Lung microvascular endothelial cell (primary cell): Measurements from ENCODE around the gene BRINP2. TPM values are rescaled to one million over a fixed set of nuclear protein-coding genes. Genes with fewer than 3 reads are reported as not detected.

Experiments used
- DNase-seq, 2 donors: peaks; one replicate each; pipeline versions ENCODE4 v3.0.0 to v3.0.0-alpha.2; 2010; ENCODE audit warnings: low read depth in 2 of 2
- total RNA-seq: library from RNA; depleted of rRNA; stranded (reverse); fragments of >200 nt; gene quantifications from 2 replicates; pipeline ENCODE4 v1.2.1, GENCODE V29; 2014

Gene BRINP2
- total RNA-seq, 1 donor from 2014 or later = not detected

DNA sequence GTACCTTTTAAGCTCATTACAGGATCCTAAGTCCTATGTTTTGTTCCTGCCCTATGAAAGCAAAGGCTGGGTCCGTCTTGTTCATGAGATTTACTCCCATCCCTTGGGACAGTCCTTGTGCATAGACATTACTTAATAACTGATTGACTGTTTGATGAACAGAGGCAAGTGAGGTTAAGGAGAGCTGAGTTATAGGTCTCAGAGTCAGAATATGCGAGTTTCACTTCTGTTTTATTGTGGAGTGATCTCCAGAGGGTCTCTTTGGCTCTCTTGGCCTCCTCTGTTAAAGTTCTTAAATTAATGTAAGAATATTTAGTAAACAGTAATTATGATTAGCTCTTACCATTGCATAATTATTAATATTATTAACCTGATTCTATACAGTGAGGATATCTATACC, 52.6 kb downstream of the BRINP2 start:
- no peak for DNase-seq

DNA sequence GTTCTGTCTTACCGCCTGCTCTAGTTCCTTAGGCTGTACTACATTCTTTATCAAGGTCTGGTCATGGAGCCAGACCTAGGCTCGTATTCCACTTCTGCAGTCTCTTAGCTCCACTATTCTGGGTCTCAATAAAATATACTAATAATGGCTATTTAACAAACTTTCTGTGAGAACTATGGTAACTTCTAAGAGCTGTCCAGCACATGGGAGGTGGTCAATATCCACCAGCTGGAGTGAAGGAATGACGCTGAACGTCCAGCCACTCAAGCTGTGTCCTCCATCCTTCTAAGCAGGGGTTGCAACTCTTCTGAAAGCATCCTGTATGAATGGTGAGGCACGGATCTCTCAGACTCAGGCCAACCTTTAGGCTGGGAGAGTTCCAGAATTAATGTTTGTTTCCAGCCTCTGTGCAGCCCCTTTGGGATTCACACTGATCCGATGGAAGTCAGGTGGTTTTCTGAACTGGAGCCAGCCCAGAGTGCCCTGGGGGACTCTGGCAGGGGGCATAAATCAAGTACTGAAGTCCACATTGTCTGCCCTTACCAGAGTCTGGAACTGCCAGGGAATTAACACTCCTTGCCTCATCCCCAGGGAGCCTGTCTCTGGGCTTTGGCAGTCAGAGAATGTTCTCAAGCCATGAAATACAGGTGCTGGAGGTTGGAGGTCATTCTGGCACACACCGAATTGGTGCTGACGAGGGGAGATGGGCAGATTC, 57.4 kb downstream of the BRINP2 start:
- no peak for DNase-seq

DNA sequence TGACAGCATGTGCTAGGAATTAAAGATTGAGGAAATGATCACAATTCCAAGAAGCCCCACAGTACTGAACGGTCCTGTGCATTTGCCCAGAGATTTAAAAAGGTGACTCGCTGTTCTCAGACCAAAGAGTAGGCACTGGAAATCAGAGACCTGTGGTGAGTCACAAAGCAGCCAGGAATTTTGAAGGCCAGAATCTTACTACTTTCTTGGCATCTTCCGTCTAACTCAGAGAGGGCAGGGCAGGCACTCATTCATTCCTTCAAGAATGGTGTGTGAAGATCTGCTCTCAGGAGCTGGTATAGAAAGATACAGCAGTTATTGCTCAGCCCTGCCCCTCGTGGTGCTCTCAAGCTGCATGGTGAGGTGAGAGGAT, 57.9 kb downstream of the BRINP2 start:
- no peak for DNase-seq

DNA sequence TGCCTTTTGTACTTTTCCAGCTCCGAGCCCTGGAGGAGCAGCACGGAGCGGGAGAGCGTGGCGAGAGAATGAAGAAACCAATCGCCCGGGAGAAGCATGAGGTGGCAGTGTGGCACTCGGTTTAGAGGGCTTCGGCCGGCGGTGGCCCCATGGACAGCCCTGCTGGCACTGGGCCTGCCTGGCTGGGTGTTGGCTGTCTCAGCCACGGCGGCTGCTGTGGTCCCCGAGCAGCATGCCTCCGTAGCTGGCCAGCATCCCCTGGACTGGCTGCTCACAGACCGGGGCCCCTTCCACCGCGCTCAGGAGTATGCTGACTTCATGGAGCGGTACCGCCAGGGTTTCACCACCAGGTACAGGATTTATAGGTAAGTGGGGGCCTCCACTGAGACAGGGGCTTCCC, 59.0 kb downstream of the BRINP2 start:
- no peak for DNase-seq

DNA sequence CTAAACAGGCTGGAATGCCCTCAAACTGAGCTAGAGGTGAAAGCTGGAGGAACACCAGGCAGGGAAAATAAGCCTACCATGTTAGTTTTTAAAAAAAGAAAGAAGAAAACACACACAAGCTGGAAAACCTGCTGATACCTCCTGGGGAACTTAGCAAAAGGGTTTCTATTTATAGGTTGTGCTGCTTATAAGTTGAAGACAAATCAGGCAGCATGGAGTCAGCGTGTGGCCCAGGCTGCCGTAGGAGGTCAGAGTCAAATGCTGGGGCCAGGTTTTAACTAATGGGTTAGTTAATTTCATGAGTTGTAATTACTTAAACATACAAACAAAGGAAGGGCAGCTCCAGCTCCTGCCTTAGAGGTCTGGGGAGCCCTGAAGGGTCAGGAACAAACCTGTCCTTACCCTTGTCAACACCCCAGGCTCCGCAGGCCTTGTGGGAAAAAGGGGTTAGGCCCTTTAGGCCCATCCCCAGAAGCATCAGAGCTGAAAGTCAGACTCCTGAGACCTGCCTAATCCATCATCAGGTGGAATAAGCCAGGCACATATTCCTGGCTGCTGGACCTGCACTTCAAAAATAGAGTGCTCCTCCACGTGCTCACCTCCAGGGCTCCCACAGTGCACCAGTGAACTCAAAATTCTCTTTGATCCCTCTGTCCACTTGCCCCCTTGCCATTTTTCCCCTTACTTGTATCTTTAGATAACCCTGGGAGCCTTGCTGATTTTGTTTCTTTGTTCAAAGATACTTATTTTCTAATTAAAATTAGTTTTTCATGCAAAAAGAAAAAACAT, 59.7 kb downstream of the BRINP2 start:
- no peak for DNase-seq

DNA sequence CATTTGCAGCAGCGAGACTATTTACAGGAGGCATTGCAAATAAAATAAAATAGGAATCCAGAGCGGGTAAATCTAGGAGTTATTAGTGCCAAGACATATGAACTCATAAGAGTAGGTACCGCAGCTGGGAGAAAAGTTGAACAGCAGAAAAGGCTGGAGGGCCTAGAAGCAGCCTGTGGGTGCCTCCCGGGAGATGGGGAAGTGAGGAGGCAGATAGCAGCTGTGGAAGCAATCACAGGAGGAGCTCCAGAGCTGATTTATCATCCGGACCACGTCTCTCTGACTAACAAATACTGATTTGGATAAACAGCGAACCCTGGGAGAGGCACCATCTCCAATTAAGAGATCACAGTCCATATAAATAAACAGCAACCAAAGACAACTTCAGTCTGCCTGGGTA, 64.6 kb downstream of the BRINP2 start:
- no peak for DNase-seq

DNA sequence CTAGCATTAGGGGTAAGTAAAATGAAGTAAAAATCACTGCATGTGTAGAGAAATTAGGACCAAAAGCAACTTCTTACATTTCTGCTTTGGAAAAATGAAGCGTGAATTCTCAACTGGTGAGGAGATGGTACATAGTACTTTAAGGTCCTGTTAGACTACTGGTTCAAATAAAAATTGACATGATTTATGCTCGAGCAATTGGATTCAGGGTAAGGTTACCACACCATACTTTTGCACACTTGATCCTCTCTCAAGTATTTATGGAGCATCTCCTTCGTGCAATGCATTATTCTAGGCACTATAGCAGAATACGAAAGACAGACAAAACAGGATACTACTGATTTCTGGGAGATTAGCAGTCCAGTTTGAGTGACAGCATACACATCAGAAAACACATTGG, 66.2 kb downstream of the BRINP2 start:
- DNase-seq = no peak

DNA sequence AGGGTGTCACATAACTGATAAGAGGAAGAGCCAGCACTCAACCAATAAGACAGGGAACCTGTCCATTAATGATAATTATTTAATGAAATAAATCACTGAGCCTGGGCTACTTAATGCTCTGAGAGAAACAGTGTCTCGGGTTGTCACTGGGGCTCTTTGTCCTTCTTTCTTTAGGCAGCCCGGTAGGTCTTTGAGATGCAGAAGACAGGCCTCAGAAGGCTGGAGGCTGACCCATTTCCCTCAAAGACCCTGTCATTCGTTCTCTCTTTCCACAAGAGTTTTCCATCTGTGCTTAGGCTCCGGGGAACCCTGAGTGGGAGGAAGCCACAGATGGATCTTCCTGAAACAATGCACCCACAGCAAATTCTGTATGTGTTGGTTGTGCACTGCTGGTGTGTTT, 68.2 kb downstream of the BRINP2 start:
- DNase-seq = no peak

DNA sequence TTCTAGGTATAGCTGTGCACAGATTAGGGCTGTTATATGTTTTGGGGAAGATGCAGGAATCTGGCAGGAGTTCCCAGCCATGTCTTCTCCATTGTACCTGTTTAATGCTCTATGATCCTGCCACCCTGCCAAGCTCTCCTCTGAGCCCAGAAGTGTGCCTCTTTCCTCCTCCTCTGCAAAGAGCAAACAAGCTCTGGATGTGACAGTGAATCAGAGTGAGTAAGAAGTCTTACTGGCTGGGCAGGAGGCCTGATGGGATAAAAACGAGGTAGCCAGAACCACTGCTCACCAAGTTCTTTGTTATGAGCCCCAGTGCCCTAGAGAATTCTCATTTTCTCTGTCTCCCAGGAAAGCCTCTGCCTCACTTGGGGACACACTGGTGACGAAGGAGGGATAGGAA, 69.0 kb downstream of the BRINP2 start:
- DNase-seq = no peak

DNA sequence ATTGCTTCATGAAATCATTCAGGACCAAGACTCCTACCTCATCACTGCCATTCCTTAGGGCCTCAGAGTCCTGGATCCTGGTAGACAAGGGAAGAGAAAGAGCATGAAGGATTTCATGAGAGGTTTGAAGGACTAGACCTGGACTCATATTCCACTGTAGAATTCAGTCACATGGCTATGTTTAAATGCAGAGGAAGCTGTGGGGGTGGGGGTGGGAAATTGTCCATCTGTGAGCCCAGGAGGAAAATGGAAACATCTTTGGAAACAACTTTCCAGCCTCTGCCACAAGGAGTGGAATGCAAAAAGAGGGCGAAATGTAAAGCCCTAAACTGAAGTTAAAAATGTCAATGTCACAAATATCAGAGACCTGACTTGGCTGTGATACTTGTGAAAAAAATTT, 73.0 kb downstream of the BRINP2 start:
- DNase-seq = no peak

DNA sequence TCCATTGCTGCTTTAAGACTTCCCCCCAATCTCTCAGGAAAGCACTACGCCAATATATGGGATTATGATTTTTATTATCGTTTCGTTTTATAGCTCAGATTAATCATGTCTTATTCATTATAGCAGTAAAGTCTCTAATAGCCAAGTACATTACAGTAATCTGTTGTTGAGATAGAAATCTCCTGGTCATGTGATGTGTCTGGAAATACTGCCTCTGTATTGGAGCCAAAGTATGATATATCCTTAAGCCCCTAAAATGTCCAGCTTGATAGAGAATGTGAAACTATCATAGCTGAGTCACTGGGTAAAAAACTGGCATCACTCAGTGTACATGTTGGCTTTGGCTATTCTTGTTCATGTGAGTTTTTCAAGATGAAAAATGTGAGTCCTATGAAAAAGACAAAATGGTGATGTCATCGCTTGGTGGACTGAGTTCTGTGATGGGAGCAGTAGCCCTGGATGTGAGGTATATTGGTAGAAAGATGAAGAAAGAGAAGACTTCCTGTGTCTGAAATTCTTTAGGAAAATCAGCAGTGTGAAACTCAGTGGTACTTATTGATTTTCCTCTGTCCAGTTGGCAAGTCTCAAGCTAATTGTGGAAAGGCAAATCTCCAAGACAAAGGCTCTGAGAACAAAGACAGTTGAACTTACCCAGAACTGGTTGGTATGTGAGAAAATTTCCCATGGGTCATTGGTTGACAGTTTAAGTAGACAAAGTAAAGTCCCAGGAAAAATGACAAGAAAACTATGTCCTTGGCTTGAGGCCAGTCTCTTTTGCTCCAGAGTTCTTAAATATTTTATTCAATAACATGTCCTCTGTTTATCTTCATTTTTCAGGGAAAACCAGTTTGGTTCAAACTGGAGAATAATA, 76.2 kb downstream of the BRINP2 start:
- peak in 1 of 2 donors; percentile 6 for DNase-seq

DNA sequence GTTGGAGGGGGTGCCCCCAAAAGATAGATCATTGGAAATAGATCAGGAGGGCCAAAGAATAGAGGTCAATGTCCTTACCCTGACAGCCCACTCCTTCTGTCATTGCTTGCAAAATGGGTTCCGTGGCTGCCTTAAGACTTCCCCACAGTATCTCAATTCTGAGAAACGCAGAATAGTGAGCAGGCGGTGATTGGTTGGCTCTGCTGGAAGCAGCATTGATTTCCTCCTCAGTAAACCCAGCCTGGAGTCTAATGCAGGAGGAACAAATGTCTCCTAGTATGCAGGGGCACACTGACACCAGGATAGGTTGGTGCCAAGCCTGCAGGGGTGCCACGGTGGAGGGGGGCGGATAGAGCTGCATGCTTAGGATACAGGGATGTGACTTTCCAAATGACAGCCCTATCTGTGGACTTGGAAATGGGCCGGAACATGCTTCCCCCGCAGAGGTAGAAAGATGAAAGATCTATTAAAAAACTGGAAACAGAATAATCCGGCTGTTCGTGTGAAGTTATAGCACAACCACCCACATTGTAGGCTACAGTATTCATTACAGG, 76.9 kb downstream of the BRINP2 start:
- DNase-seq = no peak

DNA sequence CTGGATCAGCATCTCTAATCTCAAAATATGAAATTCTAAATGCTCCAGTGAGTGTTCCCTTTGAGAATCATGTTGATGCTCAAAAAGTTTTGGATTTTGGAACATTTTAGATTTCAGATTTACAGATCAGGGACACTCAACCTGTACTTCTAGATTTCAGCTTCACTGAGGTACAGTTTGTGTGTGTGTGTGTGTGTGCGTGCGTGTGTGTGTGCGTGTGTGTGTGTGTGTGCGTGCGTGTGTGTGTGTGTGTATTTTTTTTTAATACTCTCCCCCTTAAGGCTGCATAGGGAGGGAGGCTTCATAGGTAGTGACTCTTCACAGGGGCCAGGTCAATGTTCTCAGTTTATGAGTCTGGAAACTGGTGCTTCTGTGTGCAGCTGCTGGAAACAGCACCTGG, 77.5 kb downstream of the BRINP2 start:
- DNase-seq = no peak

DNA sequence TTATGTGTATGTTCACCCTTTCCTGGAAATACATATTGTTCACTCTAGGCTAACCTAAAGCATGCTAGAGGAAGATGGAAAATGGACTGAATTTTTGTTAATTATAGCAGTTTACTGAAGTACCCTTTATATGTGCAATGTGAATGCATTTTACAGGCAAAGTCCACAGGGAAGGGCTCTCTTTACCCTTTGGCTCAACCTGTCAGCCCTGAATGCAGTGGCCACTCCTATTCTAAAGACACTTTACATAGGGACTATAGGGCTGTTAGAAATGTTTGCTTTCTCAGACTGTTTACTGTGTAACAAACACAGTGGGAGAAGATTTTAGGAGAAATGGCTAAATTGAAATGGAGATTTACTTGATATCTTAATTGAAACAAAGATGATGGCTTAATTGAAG, 78.5 kb downstream of the BRINP2 start:
- DNase-seq = no peak

DNA sequence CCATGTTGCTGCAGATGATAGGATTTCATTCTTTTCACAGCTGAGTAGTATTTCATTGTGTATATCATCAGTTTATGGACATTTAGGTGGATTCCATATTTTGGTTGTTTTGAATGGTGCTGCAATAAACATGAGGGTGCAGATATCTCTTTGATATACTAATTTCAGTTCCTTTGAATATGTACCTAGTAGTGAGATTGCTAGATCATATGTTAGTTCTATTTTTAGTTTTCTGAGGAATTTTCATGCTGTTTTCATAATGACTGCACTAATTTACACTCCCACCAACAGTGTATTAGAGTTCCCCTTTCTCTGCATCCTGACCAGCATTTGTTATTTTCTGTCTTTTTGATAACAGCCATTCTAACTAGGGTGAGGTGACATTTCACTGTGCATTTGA, 82.1 kb downstream of the BRINP2 start:
- DNase-seq = no peak

DNA sequence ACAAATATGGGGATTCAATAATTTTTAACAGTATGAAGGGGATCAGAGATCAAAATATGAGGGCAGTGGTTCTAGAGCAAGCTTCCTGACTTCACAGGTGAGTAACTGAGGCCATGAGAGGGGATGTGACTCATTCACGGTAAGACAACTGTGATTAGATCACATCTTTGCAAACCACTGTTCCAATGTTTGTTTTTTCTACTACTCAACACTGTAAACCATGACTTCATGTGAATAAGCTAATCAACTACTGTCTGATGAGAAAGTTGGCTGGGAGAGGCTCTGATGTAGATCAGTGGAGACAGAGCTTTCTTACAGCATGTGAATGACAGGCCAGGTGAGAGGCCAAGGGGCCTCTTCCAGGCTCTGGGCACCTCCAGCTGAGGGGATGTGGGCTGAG, 84.7 kb downstream of the BRINP2 start:
- DNase-seq = peak in 1 of 2 donors; percentile 87

DNA sequence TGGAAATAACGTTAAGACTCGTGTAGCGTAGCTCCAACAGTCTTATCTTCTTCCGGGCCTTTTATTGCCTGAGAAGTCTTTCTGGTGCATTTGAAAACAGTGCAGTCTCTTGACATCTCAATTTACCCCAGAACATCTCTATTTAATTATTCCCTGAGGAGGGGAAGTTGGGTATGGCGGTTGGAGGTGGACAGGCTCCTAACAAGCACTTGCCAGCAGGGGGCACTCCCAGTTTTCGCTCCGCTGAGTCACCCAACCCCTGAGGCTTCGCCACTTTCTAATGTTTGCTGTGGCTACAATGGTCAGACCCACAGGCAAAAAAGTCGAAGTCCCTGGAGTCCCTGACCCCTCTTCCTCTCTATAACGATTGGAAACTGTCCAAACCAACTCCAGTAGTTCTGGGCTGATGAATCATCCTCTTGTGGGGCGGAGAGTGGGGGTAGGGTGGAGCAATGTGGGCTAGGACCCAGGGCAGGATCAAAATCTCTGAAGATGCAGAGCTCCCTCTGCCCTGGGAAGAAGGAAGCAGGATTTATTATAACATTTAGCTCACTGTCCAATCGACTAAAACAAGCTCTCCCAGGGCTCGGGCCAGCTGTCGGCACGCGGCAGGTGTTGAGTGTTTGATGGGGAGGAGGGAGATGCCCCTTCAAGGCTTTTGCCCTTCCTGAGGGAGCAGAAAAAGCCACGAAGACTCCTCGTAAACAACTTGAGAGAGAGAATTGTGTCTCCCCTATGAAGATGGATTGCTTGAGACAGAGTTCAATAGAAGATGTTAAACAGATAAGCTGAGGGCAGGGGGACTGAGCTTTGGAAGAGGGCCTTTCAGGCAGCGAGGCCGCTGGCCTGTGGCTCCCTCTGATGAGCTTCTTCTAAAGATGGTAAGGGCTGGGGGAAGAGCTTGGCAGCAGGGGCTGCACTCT, 85.7 kb downstream of the BRINP2 start:
- DNase-seq = peak; percentile 57 to 97

DNA sequence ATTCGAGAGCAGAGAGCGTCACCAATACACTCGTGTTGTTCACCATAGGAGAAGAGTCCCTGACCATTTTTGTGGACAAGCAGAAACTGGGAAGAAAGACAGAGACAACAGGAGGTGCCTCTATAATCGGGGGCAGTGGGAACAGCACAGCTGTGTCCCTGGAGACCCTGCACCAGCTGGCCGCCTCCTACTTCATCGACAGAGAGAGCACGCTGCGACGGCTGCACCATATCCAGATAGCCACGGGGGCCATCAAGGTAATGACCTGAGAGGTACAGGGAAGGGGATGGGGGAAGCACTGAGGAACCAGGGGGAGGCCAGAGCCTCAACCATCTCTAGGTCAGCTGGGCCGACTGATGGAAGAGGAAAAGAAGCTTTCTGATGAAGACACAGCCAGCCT, 86.4 kb downstream of the BRINP2 start:
- DNase-seq = no peak

DNA sequence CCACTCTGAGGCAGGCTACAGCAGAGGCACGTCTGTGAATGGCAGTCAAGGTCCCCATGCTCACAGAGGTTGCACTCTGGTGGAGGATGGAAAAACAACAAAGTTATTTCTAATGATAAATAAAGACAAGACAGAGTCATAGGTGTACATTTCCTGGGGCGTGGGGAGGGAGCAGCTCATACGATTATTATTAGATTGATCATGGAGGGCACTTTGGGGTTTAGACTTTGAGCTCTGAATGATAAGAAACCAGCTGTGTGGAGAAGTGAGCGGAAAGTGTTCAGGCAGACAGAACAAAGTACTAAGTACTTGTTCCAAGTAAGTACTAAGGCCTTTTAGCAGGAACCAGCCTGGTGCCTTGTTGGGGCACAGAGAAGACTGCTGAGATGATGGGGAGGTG, 86.8 kb downstream of the BRINP2 start:
- DNase-seq = no peak

DNA sequence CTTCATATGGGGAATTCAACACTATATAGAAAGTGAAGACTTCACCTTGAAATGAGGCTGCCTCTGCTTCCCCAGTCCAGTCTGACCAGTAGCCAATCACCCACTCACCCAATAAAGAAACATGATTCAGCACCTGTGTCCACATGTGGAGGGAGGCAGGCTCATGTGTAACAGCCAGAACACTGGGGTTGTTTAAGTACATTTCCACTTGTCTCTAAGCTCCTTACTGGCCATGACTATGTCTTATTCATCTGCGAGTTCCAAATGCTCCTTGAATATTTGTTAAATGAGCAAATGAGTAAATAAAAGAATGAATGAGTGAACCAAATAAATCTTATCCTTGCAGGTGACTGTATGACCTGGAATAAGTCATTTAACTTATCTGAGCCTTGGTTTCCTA, 100.1 kb downstream of the BRINP2 start:
- no peak for DNase-seq

DNA sequence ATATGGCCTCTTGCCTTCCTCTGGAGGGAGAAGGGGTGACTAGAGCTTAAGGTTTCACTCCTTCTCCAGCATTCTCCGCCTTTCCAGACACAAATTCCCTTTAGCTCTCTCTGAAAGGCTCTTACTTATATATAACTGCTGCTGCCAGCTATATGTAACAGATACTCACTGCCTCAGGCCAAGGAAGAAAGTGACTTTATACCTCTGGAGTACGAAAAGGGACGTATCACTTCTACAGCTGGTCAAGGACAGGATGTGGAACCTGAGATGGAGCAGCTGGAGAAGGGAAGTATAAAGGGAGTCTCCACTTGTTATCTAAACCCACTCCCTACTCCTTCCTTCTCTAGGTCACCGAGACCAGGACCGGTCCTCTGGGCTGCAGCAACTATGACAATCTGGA, 102.4 kb downstream of the BRINP2 start:
- DNase-seq = no peak
